MCF 10A (cell line): ENCODE measurements around the gene CERT1. TPM values are rescaled to one million over a fixed set of nuclear protein-coding genes. Genes with fewer than 3 reads are reported as not detected.

Experiments used
- BruUV-seq: library from RNA; stranded (reverse); fragments of 400-500 nt; replicated peaks from 2 replicates; lab custom pipeline; 2021; lab: Mats Ljungman, UMichigan
- CTCF ChIA-PET: fragments of 300-600 bp; sonication (Branson Sonifier 250); formaldehyde crosslinking; extraction: SDS; loops from one replicate; lab custom pipeline; 2021; ENCODE audit warnings: antibody characterized with exemption, inconsistent platforms; lab: Yijun Ruan, JAX
- POLR2A ChIA-PET: fragments of 300-600, 350-650 bp; sonication (Branson Sonifier 250); formaldehyde crosslinking; extraction: SDS; loops from one replicate; lab custom pipeline; 2020; ENCODE audit warnings: antibody characterized with exemption, inconsistent platforms; lab: Yijun Ruan, JAX
- DNase-seq: peaks from one replicate; pipeline ENCODE4 v3.0.0-alpha.2; 2018; ENCODE audit not compliant: unreplicated experiment
- H3K27ac Mint-ChIP-seq: one replicate; pipeline ENCODE4 v1.8.0; 2022; ENCODE audit warnings: mild to moderate bottlenecking, low read depth, mixed read lengths; ENCODE audit not compliant: unreplicated experiment
- H3K27me3 Mint-ChIP-seq: one replicate; pipeline ENCODE4 v1.8.0; 2022; ENCODE audit warnings: mixed read lengths; ENCODE audit not compliant: insufficient read depth, unreplicated experiment
- H3K36me3 Mint-ChIP-seq: one replicate; pipeline ENCODE4 v1.8.0; 2022; ENCODE audit warnings: mild to moderate bottlenecking, moderate library complexity, mixed read lengths; ENCODE audit not compliant: insufficient read depth, unreplicated experiment
- H3K4me1 Mint-ChIP-seq: one replicate; pipeline ENCODE4 v1.8.0; 2022; ENCODE audit warnings: mixed read lengths; ENCODE audit not compliant: insufficient read depth, unreplicated experiment
- H3K4me3 Mint-ChIP-seq: one replicate; pipeline ENCODE4 v1.8.0; 2022; ENCODE audit warnings: mild to moderate bottlenecking, moderate library complexity, mixed read lengths; ENCODE audit not compliant: unreplicated experiment
- H3K9me3 Mint-ChIP-seq: one replicate; pipeline ENCODE4 v1.8.0; 2022; ENCODE audit warnings: mixed read lengths; ENCODE audit not compliant: unreplicated experiment
- intact Hi-C: fragments of 100-400 bp; cut with micrococcal nuclease; formaldehyde crosslinking; loops from 2 replicates; pipeline ENCODE4 v1.14.1; 2022
- total RNA-seq: library from RNA; stranded (reverse); gene quantifications from 2 replicates; pipeline ENCODE4 v1.2.3, GENCODE V29; 2022
- TF ChIP-seq, protein P1 (sequence below): fragments of 200-600 bp; IDR thresholded peaks from one replicate; pipeline ENCODE4 v1.8.0; 2022; ENCODE audit warnings: antibody characterized with exemption, mild to moderate bottlenecking; ENCODE audit not compliant: unreplicated experiment

Gene CERT1
- total RNA-seq, 1 experiment from 2014 or later, result 19.6 TPM

DNA sequence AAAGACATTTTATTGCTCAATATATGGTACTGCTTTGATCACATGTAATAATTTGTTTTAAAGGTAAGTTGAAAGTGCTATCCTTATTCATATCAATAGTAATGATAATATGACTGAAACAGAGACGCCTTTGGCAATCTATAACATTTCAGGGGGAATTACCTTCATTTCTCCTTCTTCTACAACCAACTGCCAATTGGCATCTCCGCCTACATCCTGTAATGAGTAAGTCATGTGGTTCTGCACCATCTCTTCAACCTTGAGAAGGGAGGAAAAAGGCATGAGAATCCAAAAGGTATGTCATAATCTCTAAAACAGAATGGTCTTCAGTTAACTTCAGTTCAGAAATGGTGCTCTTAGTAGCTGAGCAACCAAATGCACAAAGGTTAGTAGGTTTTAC, 122.0 kb downstream of the CERT1 start:
- Mint-ChIP-seq H3K27me3 (no peaks in the 10 kb centered on the region), H3K36me3 (peaks cover 38% of the 10 kb centered on the region), H3K27ac (no peak overlapping the region), H3K9me3 (no peaks in the 10 kb centered on the region), H3K4me1 (no peaks in the 10 kb centered on the region), H3K4me3 (no peak overlapping the region)
- no peak for DNase-seq
- TF ChIP-seq, protein P1, sequence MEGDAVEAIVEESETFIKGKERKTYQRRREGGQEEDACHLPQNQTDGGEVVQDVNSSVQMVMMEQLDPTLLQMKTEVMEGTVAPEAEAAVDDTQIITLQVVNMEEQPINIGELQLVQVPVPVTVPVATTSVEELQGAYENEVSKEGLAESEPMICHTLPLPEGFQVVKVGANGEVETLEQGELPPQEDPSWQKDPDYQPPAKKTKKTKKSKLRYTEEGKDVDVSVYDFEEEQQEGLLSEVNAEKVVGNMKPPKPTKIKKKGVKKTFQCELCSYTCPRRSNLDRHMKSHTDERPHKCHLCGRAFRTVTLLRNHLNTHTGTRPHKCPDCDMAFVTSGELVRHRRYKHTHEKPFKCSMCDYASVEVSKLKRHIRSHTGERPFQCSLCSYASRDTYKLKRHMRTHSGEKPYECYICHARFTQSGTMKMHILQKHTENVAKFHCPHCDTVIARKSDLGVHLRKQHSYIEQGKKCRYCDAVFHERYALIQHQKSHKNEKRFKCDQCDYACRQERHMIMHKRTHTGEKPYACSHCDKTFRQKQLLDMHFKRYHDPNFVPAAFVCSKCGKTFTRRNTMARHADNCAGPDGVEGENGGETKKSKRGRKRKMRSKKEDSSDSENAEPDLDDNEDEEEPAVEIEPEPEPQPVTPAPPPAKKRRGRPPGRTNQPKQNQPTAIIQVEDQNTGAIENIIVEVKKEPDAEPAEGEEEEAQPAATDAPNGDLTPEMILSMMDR, result no peak
- ChIA-PET POLR2A (no interaction called here), CTCF (interaction anchor here (0.7 kb wide), 1 partner anchor 29 kb away, joined by 3 read pairs; no protein-coding TSS in a partner anchor)
- no TSS peak for BruUV-seq
- intact Hi-C loops, result no loop called here

DNA sequence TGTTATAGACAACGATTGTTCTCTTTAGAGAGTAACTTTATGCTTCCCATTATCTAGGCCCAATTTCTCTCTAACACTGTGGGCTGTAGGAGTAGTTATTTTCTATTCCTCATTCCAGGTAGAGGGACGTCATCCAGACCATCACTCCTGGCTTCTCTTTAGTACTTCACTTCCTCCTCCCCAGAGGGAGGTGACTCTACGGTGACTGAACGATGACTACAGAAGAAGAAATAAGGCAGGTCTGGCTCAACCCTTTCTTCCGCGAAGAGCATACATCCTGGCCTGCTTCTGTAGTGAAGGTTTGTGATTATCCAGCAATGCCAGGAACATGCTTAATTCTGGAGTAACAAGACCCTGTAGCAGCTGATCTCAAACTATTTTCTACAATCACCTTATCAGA, 123.6 kb downstream of the CERT1 start:
- ChIA-PET CTCF (no interaction called here), POLR2A (interaction anchor here (0.5 kb wide), 1 partner anchor 322 kb away, joined by 3 read pairs; no protein-coding TSS in a partner anchor)
- intact Hi-C loops, result no loop called here
- TF ChIP-seq, protein P1, result no peak
- no peak for DNase-seq
- Mint-ChIP-seq H3K36me3 (peaks cover 49% of the 10 kb centered on the region), H3K4me3 (no peak overlapping the region), H3K4me1 (no peaks in the 10 kb centered on the region), H3K27ac (no peak overlapping the region), H3K27me3 (no peaks in the 10 kb centered on the region), H3K9me3 (no peaks in the 10 kb centered on the region)
- BruUV-seq, result no TSS peak

DNA sequence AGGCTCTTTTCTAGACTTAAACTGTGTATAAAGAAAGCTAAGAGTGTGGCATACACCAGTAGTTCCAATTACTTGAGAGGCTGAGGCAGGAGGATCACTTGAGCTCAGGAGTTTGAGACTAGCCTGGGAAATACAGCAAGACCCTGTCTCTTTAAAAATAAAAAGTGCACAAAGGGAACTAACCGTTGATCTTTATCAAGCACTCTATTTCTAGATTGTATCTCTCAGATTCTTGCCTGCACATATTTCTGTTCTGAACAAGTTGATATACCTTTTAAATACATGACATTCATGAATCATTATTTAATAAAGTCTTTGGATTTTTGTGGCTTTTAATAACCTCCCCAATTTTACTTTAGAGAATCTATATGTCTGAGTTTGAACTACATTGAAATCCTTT, 127.2 kb downstream of the CERT1 start:
- Mint-ChIP-seq H3K9me3 (no peaks in the 10 kb centered on the region), H3K4me1 (no peaks in the 10 kb centered on the region), H3K4me3 (no peak overlapping the region), H3K27ac (no peak overlapping the region), H3K36me3 (peaks cover 63% of the 10 kb centered on the region), H3K27me3 (no peaks in the 10 kb centered on the region)
- TF ChIP-seq, protein P1, result no peak
- no peak for DNase-seq
- intact Hi-C loops, result no loop called here
- BruUV-seq, result no TSS peak
- ChIA-PET POLR2A (interaction anchor here (0.6 to 0.8 kb wide), 2 partner anchors 10 to 11 kb away, joined by 3 read pairs; no protein-coding TSS in a partner anchor), CTCF (interaction anchor here (0.6 to 1.0 kb wide), 3 partner anchors 34 to 1260 kb away, joined by 3 read pairs; no protein-coding TSS in a partner anchor)

DNA sequence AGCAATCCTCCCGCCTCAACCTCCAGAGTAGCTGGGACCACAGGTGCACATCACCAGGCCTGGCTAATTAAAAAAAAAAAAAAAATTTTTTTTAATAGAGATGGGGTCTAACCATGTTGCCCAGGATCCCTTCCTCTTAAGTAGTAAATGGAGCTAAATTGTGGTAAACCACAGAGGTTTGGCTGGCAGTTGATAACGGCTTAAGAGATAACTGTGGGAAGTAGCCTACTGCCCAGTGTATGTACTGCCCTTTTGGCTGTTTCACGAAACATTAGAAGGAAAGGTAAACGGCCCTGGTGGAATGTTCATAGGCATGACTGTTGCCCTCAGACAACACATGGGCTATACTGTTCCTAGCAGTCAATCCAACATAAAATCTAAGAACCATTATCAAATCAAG, 130.0 kb downstream of the CERT1 start:
- H3K27me3 Mint-ChIP-seq, result no peaks in the 10 kb centered on the region
- DNase-seq, result no peak
- H3K4me1 Mint-ChIP-seq, result no peaks in the 10 kb centered on the region
- ChIA-PET POLR2A (interaction anchor here (1.6 kb wide), 1 partner anchor 10 kb away, joined by 6 read pairs; no protein-coding TSS in a partner anchor), CTCF (interaction anchor here (0.6 to 0.9 kb wide), 5 partner anchors 17 to 875 kb away, joined by 3 to 4 read pairs (median 4); no protein-coding TSS in a partner anchor)
- intact Hi-C loops, result no loop called here
- H3K4me3 Mint-ChIP-seq, result no peak overlapping the region
- no TSS peak for BruUV-seq
- TF ChIP-seq, protein P1, result no peak
- H3K9me3 Mint-ChIP-seq, result no peaks in the 10 kb centered on the region
- peaks cover 58% of the 10 kb centered on the region for H3K36me3 Mint-ChIP-seq
- H3K27ac Mint-ChIP-seq, result no peak overlapping the region
